Activated CD4-positive, CD25-positive, alpha-beta regulatory T cell treated with anti-CD3 and anti-CD28 coated beads, Interleukin-2, amount 50 U/mL, for 72 hours (primary cell): ENCODE data around the gene UBE2QL1.

ENCODE experiments used
- DNase-seq: peaks from one replicate; pipeline ENCODE4 v3.0.0; 2021

The UBE2QL1 gene

GRCh38 chr5:6456766-6457370, 8.2 kb downstream of the UBE2QL1 start:
- DNase-seq = no peak

DNA sequence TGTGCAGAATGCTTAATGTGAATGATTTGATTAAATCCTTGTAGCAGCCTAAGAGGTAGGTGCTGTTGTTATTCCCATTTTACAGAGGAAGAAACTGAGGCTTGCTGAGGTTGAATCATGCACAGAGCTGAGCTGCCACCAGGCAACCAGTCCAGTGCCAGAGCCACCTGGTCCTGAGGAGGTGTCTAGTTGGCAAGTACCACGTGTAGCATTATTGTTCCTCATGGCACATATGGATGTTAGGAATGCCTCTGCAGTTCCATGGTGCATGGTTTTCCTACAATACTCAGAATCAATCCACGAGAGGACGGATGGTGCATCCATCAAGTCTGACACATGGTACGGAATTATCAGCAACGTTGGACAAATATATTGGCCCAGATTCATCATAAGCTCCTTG, 8.9 kb downstream of the UBE2QL1 start:
- DNase-seq = no peak

DNA sequence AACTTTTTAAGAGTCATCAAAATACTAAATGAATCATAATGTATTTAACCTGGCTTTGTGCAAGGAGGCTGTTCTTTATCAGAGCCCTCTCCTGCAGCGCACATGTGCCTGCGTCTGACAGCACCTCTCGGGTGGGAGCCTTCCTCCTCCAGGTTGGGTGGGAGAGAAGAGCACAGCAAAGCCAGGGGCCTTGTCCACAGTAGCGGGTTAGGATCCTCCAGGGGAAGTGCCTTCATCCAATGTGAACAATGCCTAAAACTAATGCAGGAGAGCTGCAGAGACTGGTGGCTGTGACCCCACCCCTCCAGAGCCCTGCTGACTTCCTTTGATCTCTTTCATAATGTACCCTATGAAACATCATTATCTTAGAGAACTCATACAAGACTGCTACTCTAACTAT, 10.2 kb downstream of the UBE2QL1 start:
- no peak for DNase-seq

- DNase-seq = no peak
These were observed 11.2 kb downstream of the UBE2QL1 start for GRCh38 chr5:6459896-6460295.

- no peak for DNase-seq
These were observed 12.3 kb downstream of the UBE2QL1 start for GRCh38 chr5:6461006-6461405.

DNA sequence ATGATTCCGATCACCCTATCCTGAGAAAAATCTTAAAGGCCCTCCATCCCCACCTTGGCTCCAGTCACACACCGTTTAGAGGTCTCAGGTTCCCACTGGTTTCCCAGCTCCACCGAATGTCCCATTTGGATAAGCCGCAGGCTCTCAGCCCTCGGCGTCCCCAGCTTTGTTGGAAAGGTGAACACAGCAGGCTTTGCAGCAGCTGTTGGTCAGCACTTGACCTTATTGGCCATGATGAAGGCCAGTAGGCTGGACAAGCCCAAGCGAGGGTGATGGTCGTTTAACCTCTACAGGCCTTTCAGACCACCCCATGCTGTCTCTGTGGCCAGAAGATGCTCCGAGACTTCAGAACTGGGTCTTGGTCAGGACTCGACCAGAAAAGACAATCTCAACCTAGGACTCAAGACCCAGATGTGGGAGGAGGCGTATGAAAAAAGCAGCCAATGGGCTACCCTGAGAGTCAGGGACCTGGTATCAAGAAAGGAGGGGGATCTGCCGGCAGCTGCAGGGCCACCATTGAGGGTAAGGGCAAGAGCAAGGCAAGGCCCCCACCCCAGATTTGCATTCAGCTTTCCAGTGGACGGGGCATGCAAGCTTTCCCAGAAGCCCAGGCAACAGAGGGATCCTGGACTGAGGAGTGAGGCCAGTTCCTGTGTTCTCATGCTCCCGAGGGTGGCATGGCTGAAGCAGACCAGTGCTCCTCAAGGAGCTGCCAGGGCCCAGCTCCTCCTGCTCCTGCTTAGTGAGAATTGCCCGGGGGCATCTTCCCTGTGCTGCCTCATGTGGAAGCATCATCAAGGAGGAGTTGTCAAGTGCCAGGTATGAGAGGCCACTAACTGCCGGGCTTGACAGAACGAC, 13.4 kb downstream of the UBE2QL1 start:
- DNase-seq = no peak

GRCh38 chr5:6462671-6463070, 14.0 kb downstream of the UBE2QL1 start:
- DNase-seq = no peak

DNA sequence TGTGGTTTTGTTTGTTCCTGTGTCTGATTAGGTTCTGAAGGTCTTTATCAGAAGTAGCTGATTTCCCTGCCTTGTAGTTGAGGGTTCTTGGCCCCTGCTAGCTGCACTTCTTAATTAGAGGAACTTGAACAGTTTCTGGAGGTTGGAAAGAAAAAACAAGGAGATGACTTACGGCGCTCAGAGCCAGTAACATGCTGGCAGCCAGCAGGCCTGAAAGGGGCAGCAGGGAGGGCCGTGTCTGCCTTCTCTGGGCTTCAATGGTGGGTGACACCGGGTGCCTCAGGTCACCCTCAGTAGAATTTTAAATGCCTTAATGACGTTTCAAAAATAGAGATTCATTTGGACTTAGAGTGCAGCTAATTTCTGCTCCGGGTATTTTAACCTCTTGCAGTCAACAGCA, 15.8 kb downstream of the UBE2QL1 start:
- DNase-seq = no peak

GRCh38 chr5:6465831-6466790, 17.5 kb downstream of the UBE2QL1 start:
- no peak for DNase-seq

DNA sequence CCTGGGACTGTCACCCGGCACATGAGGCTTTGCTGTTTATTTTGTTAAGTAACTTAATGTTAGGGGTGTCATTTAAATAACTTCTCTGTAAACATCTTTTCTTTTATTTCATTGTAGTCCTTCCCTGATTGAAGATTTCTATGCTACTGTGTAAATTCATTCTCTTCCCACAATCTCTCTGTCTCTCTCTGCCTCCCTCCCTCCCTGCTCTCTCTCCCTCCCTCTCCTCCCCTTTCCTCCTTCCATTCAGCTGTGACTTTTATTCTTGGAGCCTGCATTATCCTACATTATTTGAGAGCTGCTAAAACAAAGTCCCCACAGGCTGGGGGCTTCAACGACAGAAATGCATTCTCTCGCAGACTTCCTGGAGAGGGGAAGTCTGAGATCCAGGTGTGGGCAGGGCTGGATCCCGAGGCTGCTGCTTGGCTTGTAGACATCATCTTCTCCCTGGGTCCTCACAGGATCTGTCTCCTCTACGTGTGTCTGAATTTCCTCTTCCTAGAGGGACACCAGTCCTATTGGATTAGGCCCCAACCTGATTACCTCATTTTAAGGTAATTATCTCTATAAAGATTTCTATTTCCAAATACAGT, 18.4 kb downstream of the UBE2QL1 start:
- no peak for DNase-seq

DNA sequence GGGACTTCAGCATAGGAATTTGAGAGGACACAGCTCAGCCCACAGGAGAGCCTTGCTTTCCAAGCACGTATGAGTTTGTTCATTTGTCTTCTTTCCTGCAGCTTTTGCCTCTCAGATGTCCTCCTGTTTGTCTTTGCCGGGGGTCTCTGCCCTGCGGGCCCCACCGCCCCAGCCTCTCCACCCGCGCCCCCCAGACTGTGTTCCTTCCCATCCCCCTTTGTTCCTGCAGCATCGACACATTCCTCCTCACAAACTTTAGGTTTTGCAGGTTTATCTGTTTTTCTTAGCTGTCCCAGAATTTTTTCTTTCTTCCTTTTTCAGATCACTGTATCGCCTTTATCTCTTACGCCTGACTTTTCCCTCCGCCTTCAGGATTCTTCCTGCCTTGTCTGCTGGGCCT, 18.9 kb downstream of the UBE2QL1 start:
- DNase-seq = no peak

DNA sequence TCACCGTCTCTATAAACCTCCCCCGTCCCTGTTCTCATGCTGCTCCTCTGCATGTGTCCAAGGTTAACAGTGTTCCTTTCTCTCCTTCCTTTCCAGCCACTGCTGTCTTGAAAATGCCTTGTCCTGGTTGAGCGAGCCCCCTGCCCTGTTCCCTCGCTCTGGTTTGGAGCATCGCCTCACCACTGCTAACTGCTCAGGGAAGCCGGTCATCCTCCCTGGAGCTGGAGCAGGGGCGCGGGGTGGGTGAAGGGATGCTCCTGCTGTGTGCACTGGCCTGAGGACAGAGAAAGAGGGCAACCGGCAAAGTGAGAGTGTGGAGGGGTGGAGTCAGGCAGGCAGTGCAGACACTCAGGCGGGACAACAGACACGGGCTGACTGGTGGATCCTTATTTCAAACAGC, 19.4 kb downstream of the UBE2QL1 start:
- no peak for DNase-seq

- no peak for DNase-seq
These were observed 20.2 kb downstream of the UBE2QL1 start for GRCh38 chr5:6468870-6469269.

DNA sequence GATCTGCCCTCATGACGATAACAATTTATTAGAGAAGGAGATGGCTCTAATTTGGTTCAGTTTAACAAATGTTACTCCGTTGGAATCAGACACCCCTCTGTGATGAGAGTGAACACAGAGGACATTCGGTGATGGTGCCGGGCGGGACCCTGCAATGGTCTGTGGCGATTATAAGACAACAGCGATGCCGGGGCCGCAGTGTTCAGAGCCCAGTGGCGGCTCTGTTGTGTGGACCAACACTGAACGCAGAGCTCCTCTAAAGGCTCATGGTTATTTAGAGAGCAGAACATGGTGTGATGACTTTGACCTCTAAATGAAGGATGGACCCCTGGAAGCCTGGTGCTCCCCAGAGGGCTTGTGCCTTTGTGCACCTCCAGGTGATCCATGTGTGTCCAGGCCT, 21.2 kb downstream of the UBE2QL1 start:
- no peak for DNase-seq

GRCh38 chr5:6470672-6471071, 22.0 kb downstream of the UBE2QL1 start:
- DNase-seq = no peak

DNA sequence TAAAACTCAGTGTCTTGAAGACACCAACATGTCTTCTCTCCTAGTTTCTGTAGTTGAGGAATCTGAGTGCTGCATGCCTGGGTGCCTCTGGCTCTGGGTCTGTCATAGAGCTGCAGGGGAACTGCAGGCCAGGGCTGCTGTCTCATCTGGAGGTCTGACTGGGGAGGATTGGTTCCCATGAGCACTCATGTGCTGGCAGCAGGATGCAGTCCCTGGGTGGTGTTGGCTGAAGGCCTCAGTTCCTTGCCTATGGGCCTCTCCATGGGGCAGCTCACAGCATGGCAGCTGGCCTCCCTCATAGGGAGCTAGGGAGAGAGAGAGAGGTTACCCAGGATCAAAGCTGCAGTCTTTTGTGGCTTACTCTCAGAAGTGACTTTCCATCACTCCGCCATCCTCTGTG, 22.6 kb downstream of the UBE2QL1 start:
- DNase-seq = no peak

DNA sequence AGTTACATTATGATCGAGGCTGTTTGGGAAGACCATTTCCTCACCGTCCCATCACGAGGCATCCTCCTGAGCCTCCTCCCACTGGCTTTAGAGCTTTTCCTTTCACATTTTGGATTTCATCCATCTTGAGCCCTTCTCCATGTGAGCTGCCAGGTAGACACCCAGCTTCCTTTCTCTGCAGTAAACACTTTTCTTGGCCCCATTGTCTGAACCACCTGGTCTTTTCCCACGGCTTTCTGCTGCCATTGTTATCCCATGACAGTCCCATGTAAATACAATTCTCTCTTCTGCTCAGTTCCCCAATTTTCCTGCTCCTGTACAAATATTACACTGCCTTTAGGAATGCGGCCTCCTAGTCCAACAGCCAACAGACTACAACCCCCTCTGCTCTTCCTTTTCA, 24.1 kb downstream of the UBE2QL1 start:
- no peak for DNase-seq

DNA sequence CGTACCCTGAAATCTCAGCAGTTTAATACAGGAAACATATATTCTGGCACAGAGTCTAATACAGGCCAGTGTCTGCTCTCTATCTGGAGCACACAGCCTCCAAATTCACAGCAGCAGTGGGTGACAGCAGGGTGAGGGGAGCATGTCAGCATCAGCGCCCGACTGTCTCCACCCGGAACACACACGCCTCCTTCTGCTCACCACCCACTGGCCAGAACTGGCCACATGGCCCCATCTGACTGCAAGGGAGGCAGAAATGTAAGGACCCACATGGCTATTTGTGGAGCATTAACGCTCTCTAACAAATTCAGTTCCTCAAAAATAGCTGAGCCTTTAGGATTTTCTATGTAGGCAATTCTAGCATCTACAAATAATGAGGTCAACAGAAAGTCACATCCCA, 24.6 kb downstream of the UBE2QL1 start:
- no peak for DNase-seq

GRCh38 chr5:6475626-6476312, 27.1 kb downstream of the UBE2QL1 start:
- no peak for DNase-seq

GRCh38 chr5:6476313-6476661, 27.6 kb downstream of the UBE2QL1 start:
- no peak for DNase-seq

DNA sequence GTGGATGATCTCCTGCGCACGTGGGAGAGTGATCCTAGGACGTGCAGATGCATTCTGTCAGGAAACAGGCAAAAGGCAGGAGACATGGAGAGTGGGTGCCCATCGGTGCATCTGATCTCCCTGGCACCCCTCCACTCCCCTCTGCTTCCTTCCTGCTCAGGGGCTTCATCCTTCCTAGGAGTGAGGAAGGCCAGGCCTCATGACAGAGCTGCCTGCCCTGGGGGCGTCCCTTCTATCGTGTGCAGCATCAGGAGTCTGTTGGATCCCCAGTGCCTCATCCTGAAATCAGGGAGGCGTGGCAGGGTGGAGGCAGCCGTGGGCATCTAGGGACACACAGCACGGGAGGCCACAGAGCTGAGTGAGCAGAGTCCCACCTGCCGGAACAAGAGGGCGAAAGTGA, 30.1 kb downstream of the UBE2QL1 start:
- no peak for DNase-seq
